Activated T-helper 2 cell treated with anti-CD3 and anti-CD28 coated beads, Interferon-gamma antibody, Interleukin-2, Interleukin-4, amounts not matched to agents 10 μg/mL and 5 μg/mL and 100 μg/mL, durations not matched to agents 14 hours and 24 hours and 36 hours (primary cell): ENCODE data around the gene CYFIP1. TPM values are rescaled to one million over a fixed set of nuclear protein-coding genes. Genes with fewer than 3 reads are reported as not detected.

Source experiments
- DNase-seq: peaks from one replicate; pipeline ENCODE4 v3.0.0; 2021; ENCODE audit warnings: low spot score
- H3K27ac Mint-ChIP-seq: one replicate; pipeline ENCODE4 v1.8.0; 2021; ENCODE audit warnings: mixed read lengths
- H3K27me3 Mint-ChIP-seq: one replicate; pipeline ENCODE4 v1.8.0; 2021; ENCODE audit warnings: low read depth, mixed read lengths
- H3K36me3 Mint-ChIP-seq: one replicate; pipeline ENCODE4 v1.8.0; 2021; ENCODE audit warnings: low read depth, mixed read lengths
- H3K4me1 Mint-ChIP-seq: one replicate; pipeline ENCODE4 v1.8.0; 2021; ENCODE audit warnings: low read depth, mixed read lengths
- H3K4me3 Mint-ChIP-seq: one replicate; pipeline ENCODE4 v1.8.0; 2021; ENCODE audit warnings: low read depth, mild to moderate bottlenecking, moderate library complexity, mixed read lengths
- H3K9me3 Mint-ChIP-seq: one replicate; pipeline ENCODE4 v1.8.0; 2021; ENCODE audit warnings: mixed read lengths
- intact Hi-C: fragments of 100-400 bp; cut with micrococcal nuclease; formaldehyde crosslinking; loops from one replicate; pipeline ENCODE4 v1.15.1; 2023
- total RNA-seq: library from RNA; stranded (reverse); gene quantifications from 2 replicates; pipeline ENCODE4 v1.2.3, GENCODE V29; 2022

Gene CYFIP1
- total RNA-seq, 1 donor from 2014 or later: 52.7 TPM

DNA sequence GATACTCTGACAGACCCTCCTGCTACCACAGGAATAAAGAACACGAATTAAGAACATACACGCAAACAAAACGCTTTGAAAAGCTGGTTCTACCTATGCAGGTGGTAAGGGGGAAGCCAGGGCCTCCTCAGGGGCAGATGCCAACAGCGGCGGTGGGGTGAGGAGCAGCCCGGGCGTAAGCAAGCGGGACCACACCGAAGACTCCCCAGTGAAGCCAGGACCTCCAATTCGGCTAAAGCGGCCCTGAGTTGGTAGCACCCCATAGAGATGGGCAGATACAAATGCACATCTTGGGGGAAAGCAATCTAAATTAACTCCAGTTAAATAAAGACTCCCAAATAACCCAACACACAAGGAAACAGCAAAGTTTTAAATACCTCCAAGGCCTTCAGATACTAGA lies 109.3 kb downstream of the CYFIP1 start:
- H3K4me1 Mint-ChIP-seq: peaks cover 4% of the 10 kb centered on the region
- intact Hi-C loops: no loop called here
- no peak overlapping the region for H3K4me3 Mint-ChIP-seq
- no peak overlapping the region for H3K27ac Mint-ChIP-seq
- no peaks in the 10 kb centered on the region for H3K9me3 Mint-ChIP-seq
- H3K27me3 Mint-ChIP-seq: no peaks in the 10 kb centered on the region
- DNase-seq: no peak
- peaks cover 37% of the 10 kb centered on the region for H3K36me3 Mint-ChIP-seq

DNA sequence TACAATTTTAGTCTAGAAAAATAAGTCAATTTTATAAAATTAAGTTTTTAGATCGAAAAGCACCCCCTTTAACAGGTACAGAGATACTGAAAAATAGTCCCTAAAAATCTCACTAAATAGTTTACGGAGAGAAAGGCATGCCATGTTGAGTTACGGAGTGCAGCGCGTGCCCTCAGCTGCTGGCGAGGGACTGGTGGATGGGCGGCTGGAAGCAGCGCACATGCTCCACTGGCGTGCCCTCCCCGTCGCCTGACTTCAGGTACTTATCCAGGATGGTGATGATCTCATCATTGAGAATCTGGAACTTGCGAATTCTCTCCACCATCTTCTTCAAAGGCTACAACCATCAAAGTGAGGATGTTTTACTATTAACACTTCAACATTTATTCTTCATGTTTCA lies 110.3 kb downstream of the CYFIP1 start:
- Mint-ChIP-seq H3K4me3 (no peak overlapping the region), H3K9me3 (no peaks in the 10 kb centered on the region), H3K27me3 (no peaks in the 10 kb centered on the region), H3K4me1 (peaks cover 6% of the 10 kb centered on the region), H3K36me3 (peaks cover 44% of the 10 kb centered on the region), H3K27ac (no peak overlapping the region)
- intact Hi-C loops: no loop called here
- DNase-seq: no peak

DNA sequence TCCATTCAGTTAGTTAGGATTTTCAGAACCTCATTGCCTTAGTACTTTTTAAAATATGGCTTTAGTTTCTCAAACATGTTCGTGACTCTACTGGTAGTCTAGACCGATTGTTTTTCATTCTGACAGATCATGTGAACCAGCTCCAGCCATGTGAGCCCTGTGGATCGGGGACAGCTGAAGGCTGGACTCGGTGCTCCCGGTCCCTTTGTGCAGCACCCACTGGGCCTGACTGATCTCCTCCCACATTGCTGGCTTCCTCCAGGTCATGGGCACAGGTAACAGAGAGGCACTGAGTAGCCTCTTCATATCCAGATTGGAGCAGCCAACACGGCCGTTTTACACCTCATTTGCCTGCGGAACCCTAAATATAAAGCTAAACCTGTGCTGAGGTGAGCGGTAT lies 111.2 kb downstream of the CYFIP1 start:
- H3K4me3 Mint-ChIP-seq: no peak overlapping the region
- no peak overlapping the region for H3K27ac Mint-ChIP-seq
- DNase-seq: no peak
- peaks cover 53% of the 10 kb centered on the region for H3K36me3 Mint-ChIP-seq
- no peaks in the 10 kb centered on the region for H3K27me3 Mint-ChIP-seq
- H3K9me3 Mint-ChIP-seq: no peaks in the 10 kb centered on the region
- intact Hi-C loops: no loop called here
- H3K4me1 Mint-ChIP-seq: peaks cover 6% of the 10 kb centered on the region

GRCh38 chr15:22868495-22868894 lies 111.7 kb downstream of the CYFIP1 start:
- H3K4me3 Mint-ChIP-seq: no peak overlapping the region
- intact Hi-C loops: no loop called here
- no peaks in the 10 kb centered on the region for H3K9me3 Mint-ChIP-seq
- peaks cover 6% of the 10 kb centered on the region for H3K4me1 Mint-ChIP-seq
- no peaks in the 10 kb centered on the region for H3K27me3 Mint-ChIP-seq
- no peak overlapping the region for H3K27ac Mint-ChIP-seq
- no peak for DNase-seq
- H3K36me3 Mint-ChIP-seq: peaks cover 57% of the 10 kb centered on the region

DNA sequence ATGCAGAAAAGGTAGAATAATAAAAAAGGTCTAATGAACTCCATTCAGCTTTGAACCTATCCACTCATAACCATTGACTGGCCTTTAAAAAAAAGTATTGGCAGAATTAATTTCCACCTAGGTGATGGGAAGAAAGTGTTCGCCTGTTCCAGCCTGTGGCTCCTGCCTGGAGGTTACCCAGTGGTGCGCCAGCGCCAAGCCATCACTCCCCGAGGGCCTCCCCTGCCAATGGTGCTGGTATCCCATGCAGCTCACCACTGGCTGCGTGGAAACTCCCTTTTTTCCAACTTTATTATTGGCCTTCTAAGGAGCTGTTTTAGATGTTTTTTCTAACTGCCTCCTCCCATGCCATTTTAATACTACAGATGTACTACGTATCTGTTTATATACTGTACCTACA lies 112.3 kb downstream of the CYFIP1 start:
- no peak for DNase-seq
- H3K4me1 Mint-ChIP-seq: peaks cover 6% of the 10 kb centered on the region
- H3K9me3 Mint-ChIP-seq: no peaks in the 10 kb centered on the region
- no peak overlapping the region for H3K4me3 Mint-ChIP-seq
- H3K27me3 Mint-ChIP-seq: no peaks in the 10 kb centered on the region
- peaks cover 60% of the 10 kb centered on the region for H3K36me3 Mint-ChIP-seq
- intact Hi-C loops: no loop called here
- H3K27ac Mint-ChIP-seq: no peak overlapping the region

DNA sequence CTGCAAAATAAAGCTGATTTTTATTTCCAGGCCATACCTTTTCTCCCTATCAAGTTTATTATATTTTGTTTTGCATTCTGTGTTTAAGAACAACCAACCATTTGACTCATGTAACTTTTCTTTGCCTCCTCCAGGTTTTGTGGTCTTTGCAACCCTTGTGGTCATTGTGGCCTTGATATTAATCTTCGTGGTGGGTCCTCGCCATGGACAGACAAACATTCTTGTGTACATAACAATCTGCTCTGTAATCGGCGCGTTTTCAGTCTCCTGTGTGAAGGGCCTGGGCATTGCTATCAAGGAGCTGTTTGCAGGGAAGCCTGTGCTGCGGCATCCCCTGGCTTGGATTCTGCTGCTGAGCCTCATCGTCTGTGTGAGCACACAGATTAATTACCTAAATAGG lies 114.1 kb downstream of the CYFIP1 start:
- intact Hi-C loops: no loop called here
- no peak overlapping the region for H3K27ac Mint-ChIP-seq
- DNase-seq: no peak
- H3K9me3 Mint-ChIP-seq: no peaks in the 10 kb centered on the region
- no peaks in the 10 kb centered on the region for H3K27me3 Mint-ChIP-seq
- H3K4me3 Mint-ChIP-seq: no peak overlapping the region
- H3K4me1 Mint-ChIP-seq: peaks cover 6% of the 10 kb centered on the region
- peaks cover 71% of the 10 kb centered on the region for H3K36me3 Mint-ChIP-seq

DNA sequence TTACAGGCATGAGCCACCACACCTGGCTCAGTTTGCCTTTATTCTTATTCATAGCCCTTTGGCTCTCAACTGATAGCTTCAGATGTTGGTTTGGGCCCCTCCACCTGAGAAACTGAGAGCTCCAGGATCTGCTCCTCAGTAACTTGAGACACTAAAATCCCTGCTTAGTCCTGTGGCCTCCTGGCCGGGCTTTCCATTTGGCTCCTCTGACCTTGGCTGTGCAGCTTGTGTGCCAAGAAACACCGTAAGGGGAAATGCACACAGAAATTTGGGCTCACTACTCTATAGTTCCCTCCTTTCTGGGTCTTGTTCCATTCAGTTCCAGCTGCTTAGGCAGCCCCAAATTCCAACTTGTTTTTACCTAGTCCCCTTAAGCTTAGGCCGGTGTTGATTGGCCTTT lies 116.8 kb downstream of the CYFIP1 start:
- H3K9me3 Mint-ChIP-seq: no peaks in the 10 kb centered on the region
- peaks cover 6% of the 10 kb centered on the region for H3K4me1 Mint-ChIP-seq
- DNase-seq: no peak
- intact Hi-C loops: no loop called here
- no peak overlapping the region for H3K27ac Mint-ChIP-seq
- peaks cover 81% of the 10 kb centered on the region for H3K36me3 Mint-ChIP-seq
- no peak overlapping the region for H3K4me3 Mint-ChIP-seq
- no peaks in the 10 kb centered on the region for H3K27me3 Mint-ChIP-seq

DNA sequence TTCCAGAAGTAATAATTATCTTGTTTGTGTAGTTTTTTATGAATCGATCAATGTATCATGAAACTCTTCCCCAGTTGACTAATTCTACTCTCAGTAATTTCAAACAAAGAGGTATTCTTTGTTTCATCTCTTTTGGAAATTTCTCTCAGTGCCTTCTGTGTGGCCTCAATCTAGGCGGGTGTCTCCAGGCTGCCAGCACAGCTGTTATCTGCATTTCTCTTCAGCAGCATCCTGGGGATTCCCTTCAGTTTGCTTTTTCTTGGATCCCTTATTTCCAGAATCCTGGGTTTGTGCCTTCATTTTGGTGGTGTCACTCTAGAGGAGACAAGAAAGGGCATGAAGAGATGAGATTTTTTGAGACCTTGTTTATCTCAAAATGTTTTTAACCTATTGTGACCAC lies 119.0 kb downstream of the CYFIP1 start:
- H3K9me3 Mint-ChIP-seq: no peaks in the 10 kb centered on the region
- peaks cover 76% of the 10 kb centered on the region for H3K36me3 Mint-ChIP-seq
- no peak for DNase-seq
- no peaks in the 10 kb centered on the region for H3K27me3 Mint-ChIP-seq
- H3K4me3 Mint-ChIP-seq: no peak overlapping the region
- intact Hi-C loops: no loop called here
- H3K4me1 Mint-ChIP-seq: peaks cover 5% of the 10 kb centered on the region
- no peak overlapping the region for H3K27ac Mint-ChIP-seq

- Mint-ChIP-seq H3K27ac (no peak overlapping the region), H3K4me3 (no peak overlapping the region), H3K27me3 (no peaks in the 10 kb centered on the region), H3K9me3 (no peaks in the 10 kb centered on the region), H3K36me3 (peaks cover 67% of the 10 kb centered on the region), H3K4me1 (no peaks in the 10 kb centered on the region)
- no peak for DNase-seq
- intact Hi-C loops: loop anchor here (10.0 kb wide), 1 partner anchor 98 kb away; no protein-coding TSS in a partner anchor
These were observed 123.5 kb downstream of the CYFIP1 start for GRCh38 chr15:22856659-22857058.

DNA sequence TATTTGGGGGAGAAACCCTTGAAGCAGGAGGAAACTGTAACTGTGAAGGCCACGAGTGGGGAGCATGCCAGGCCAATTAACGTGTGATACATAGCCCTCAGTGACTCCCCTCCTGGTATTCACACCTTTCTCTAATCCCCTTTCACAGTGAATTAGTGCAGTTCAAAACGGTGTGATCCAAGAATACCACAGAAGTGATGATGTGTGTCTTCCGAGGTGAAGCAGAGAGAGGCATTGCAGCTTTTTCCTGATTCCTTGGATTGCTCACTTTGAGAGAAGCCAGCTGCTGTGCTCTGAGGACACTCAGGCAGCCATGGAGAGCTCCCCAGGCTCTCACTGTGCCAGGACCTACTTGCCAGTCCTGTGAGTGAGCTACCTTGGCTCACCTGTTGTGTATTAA lies 124.4 kb downstream of the CYFIP1 start:
- no peak overlapping the region for H3K4me3 Mint-ChIP-seq
- intact Hi-C loops: loop anchor here (10.0 kb wide), 1 partner anchor 99 kb away; no protein-coding TSS in a partner anchor
- no peak for DNase-seq
- no peaks in the 10 kb centered on the region for H3K4me1 Mint-ChIP-seq
- peaks cover 64% of the 10 kb centered on the region for H3K36me3 Mint-ChIP-seq
- H3K9me3 Mint-ChIP-seq: no peaks in the 10 kb centered on the region
- no peaks in the 10 kb centered on the region for H3K27me3 Mint-ChIP-seq
- H3K27ac Mint-ChIP-seq: peak overlapping the region; percentile 0

- H3K36me3 Mint-ChIP-seq: peaks cover 66% of the 10 kb centered on the region
- H3K27me3 Mint-ChIP-seq: no peaks in the 10 kb centered on the region
- H3K27ac Mint-ChIP-seq: no peak overlapping the region
- H3K9me3 Mint-ChIP-seq: no peaks in the 10 kb centered on the region
- intact Hi-C loops: loop anchor here (10.0 kb wide), 1 partner anchor 103 kb away; no protein-coding TSS in a partner anchor
- H3K4me3 Mint-ChIP-seq: no peak overlapping the region
- no peak for DNase-seq
- H3K4me1 Mint-ChIP-seq: peaks cover 9% of the 10 kb centered on the region
These were observed 128.7 kb downstream of the CYFIP1 start for GRCh38 chr15:22851513-22851912.

DNA sequence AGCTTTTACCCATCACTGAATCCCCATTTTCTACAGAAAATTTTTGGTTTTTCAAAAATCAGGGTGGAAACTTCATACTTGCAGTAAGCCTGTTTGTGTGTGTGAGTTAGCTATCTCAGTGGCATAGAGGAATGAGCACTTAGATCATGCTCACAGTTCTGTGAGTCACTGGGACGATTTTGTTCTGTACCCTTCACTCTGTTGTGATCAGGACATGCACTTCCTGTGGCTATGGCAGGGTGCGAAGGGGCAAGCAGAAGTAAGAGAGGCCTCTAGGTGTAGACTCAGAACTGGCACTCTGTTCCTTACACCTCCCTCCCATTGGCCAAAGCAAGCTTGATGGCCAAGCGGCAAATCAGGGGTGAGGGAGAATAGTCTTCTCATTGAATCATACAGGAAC lies 130.1 kb downstream of the CYFIP1 start:
- Mint-ChIP-seq H3K9me3 (no peaks in the 10 kb centered on the region), H3K27me3 (no peaks in the 10 kb centered on the region), H3K27ac (peak overlapping the region; percentile 16), H3K4me3 (no peak overlapping the region), H3K36me3 (peaks cover 67% of the 10 kb centered on the region), H3K4me1 (peaks cover 17% of the 10 kb centered on the region)
- DNase-seq: no peak
- intact Hi-C loops: loop anchor here (10.0 kb wide), 1 partner anchor 105 kb away; no protein-coding TSS in a partner anchor

- H3K36me3 Mint-ChIP-seq: peaks cover 69% of the 10 kb centered on the region
- H3K27ac Mint-ChIP-seq: no peak overlapping the region
- no peaks in the 10 kb centered on the region for H3K27me3 Mint-ChIP-seq
- H3K9me3 Mint-ChIP-seq: no peaks in the 10 kb centered on the region
- intact Hi-C loops: no loop called here
- DNase-seq: no peak
- no peak overlapping the region for H3K4me3 Mint-ChIP-seq
- peaks cover 25% of the 10 kb centered on the region for H3K4me1 Mint-ChIP-seq
These were observed 134.1 kb downstream of the CYFIP1 start for GRCh38 chr15:22846073-22846472.

GRCh38 chr15:22845289-22845900 lies 134.8 kb downstream of the CYFIP1 start:
- Mint-ChIP-seq H3K9me3 (no peaks in the 10 kb centered on the region), H3K27me3 (no peaks in the 10 kb centered on the region), H3K4me1 (peaks cover 32% of the 10 kb centered on the region), H3K27ac (no peak overlapping the region), H3K36me3 (peaks cover 69% of the 10 kb centered on the region), H3K4me3 (no peak overlapping the region)
- intact Hi-C loops: no loop called here
- no peak for DNase-seq
